ENCODE results near the gene CHRNA1.

Gene CHRNA1

GRCh38 chr2:174781298-174781697, 17.0 kb upstream of the CHRNA1 start:
- DNase-seq, result no peak

- no peak for DNase-seq
Measured at GRCh38 chr2:174780856-174781255, 16.6 kb upstream of the CHRNA1 start.

- DNase-seq, result no peak
Measured at GRCh38 chr2:174780191-174780840, 16.0 kb upstream of the CHRNA1 start.

- no peak for DNase-seq
Measured at GRCh38 chr2:174779361-174779928, 15.2 kb upstream of the CHRNA1 start.

GRCh38 chr2:174778085-174778981, 14.1 kb upstream of the CHRNA1 start:
- no peak for DNase-seq

GRCh38 chr2:174777347-174778084, 13.2 kb upstream of the CHRNA1 start:
- no peak for DNase-seq

GRCh38 chr2:174776675-174777074, 12.4 kb upstream of the CHRNA1 start:
- no peak for DNase-seq

- no peak for DNase-seq
Measured at GRCh38 chr2:174776223-174776622, 12.0 kb upstream of the CHRNA1 start.

GRCh38 chr2:174775571-174775980, 11.3 kb upstream of the CHRNA1 start:
- DNase-seq, result no peak

- no peak for DNase-seq
Measured at GRCh38 chr2:174774886-174775285, 10.6 kb upstream of the CHRNA1 start.

GRCh38 chr2:174773215-174773614, 8.9 kb upstream of the CHRNA1 start:
- DNase-seq, result no peak

GRCh38 chr2:174772472-174772801, 8.2 kb upstream of the CHRNA1 start:
- no peak for DNase-seq

- DNase-seq, result peak; percentile 51
Measured at GRCh38 chr2:174771631-174772471, 7.6 kb upstream of the CHRNA1 start.

- DNase-seq, result no peak
Measured at GRCh38 chr2:174771136-174771535, 6.9 kb upstream of the CHRNA1 start.

GRCh38 chr2:174768557-174768956, 4.3 kb upstream of the CHRNA1 start:
- no peak for DNase-seq

- DNase-seq, result no peak
Measured at GRCh38 chr2:174766271-174766670, 2.0 kb upstream of the CHRNA1 start.

GRCh38 chr2:174765576-174765975, 1.3 kb upstream of the CHRNA1 start:
- DNase-seq, result no peak

- DNase-seq, result no peak
Measured at GRCh38 chr2:174763780-174764179, 492 bp downstream of the CHRNA1 start.

GRCh38 chr2:174762464-174762863, 1.8 kb downstream of the CHRNA1 start:
- no peak for DNase-seq

- no peak for DNase-seq
Measured at GRCh38 chr2:174761837-174762236, 2.4 kb downstream of the CHRNA1 start.

- DNase-seq, result no peak
Measured at GRCh38 chr2:174760845-174761473, 3.3 kb downstream of the CHRNA1 start.

All from GOT3 (cell line).